Activated CD8-positive, alpha-beta memory T cell treated with anti-CD3 and anti-CD28 coated beads for 4 hours (primary cell): ENCODE results near the gene COL4A6.

ENCODE experiments used
- DNase-seq, 2 donors: peaks; one replicate each; pipeline ENCODE4 v3.0.0-alpha.2; 2020; ENCODE audit warnings: low read depth in 2 of 2

COL4A6 gene

GRCh38 chrX:108159028-108159670, 279.1 kb downstream of the COL4A6 start:
- DNase-seq = no peak

- no peak for DNase-seq
Measured at GRCh38 chrX:108157628-108158027, 280.6 kb downstream of the COL4A6 start.

- no peak for DNase-seq
Measured at GRCh38 chrX:108156934-108157466, 281.2 kb downstream of the COL4A6 start.

GRCh38 chrX:108156082-108156481, 282.1 kb downstream of the COL4A6 start:
- DNase-seq = no peak

- no peak for DNase-seq
Measured at GRCh38 chrX:108148524-108148923, 289.7 kb downstream of the COL4A6 start.

- DNase-seq = no peak
Measured at GRCh38 chrX:108138814-108139702, 299.2 kb downstream of the COL4A6 start.

GRCh38 chrX:108134724-108135123, 303.5 kb downstream of the COL4A6 start:
- DNase-seq = no peak

GRCh38 chrX:108132876-108133275, 305.3 kb downstream of the COL4A6 start:
- no peak for DNase-seq

GRCh38 chrX:108132034-108132433, 306.2 kb downstream of the COL4A6 start:
- DNase-seq = no peak

GRCh38 chrX:108131471-108131870, 306.8 kb downstream of the COL4A6 start:
- DNase-seq = no peak

GRCh38 chrX:108130889-108131288, 307.3 kb downstream of the COL4A6 start:
- DNase-seq = no peak

- no peak for DNase-seq
Measured at GRCh38 chrX:108127152-108127551, 311.1 kb downstream of the COL4A6 start.

GRCh38 chrX:108126661-108127060, 311.6 kb downstream of the COL4A6 start:
- DNase-seq = no peak

GRCh38 chrX:108123591-108124366, 314.4 kb downstream of the COL4A6 start:
- no peak for DNase-seq

- DNase-seq = no peak
Measured at GRCh38 chrX:108122748-108123147, 315.5 kb downstream of the COL4A6 start.

GRCh38 chrX:108121291-108121690, 316.9 kb downstream of the COL4A6 start:
- DNase-seq = no peak

GRCh38 chrX:108117988-108118387, 320.2 kb downstream of the COL4A6 start:
- no peak for DNase-seq

GRCh38 chrX:108114541-108114940, 323.7 kb downstream of the COL4A6 start:
- DNase-seq = no peak
